Neural cell (in vitro differentiated cells): Measurements from ENCODE around the gene ZDHHC17.

Experiments used
- CTCF ChIP-seq: fragments of 450-650 bp; IDR thresholded peaks from 2 replicates; pipeline ENCODE4 v1.5.1; 2014; ENCODE audit warnings: antibody characterized with exemption, mild to moderate bottlenecking, moderate library complexity; ENCODE audit not compliant: poor library complexity, severe bottlenecking
- EZH2 ChIP-seq: fragments of 200-600, 300-800 bp; shearing (Covaris generic), sonication (generic); IDR thresholded peaks from 2 replicates; pipeline ENCODE4 v1.6.1; 2014; ENCODE audit warnings: antibody characterized with exemption, low read length, borderline replicate concordance, mild to moderate bottlenecking; ENCODE audit not compliant: insufficient read depth, poor library complexity, severe bottlenecking
- POLR2AphosphoS5 ChIP-seq: IDR thresholded peaks from 2 replicates; pipeline ENCODE4 v1.6.1; 2012
- SMC3 ChIP-seq: fragments of 450-650 bp; conservative IDR thresholded peaks from 2 replicates; pipeline ENCODE4 v1.6.1; 2014; ENCODE audit warnings: antibody characterized with exemption, mild to moderate bottlenecking, moderate library complexity; ENCODE audit not compliant: poor library complexity
- TF ChIP-seq, protein P1 (sequence below): IDR thresholded peaks from 2 replicates; pipeline ENCODE4 v1.6.1; 2012; ENCODE audit warnings: borderline replicate concordance

GRCh38 chr12:76781321-76781720, 17.4 kb downstream of the ZDHHC17 start:
- TF ChIP-seq EZH2 (no peak), SMC3 (no peak), CTCF (no peak), POLR2AphosphoS5 (no peak)
- TF ChIP-seq, protein P1, sequence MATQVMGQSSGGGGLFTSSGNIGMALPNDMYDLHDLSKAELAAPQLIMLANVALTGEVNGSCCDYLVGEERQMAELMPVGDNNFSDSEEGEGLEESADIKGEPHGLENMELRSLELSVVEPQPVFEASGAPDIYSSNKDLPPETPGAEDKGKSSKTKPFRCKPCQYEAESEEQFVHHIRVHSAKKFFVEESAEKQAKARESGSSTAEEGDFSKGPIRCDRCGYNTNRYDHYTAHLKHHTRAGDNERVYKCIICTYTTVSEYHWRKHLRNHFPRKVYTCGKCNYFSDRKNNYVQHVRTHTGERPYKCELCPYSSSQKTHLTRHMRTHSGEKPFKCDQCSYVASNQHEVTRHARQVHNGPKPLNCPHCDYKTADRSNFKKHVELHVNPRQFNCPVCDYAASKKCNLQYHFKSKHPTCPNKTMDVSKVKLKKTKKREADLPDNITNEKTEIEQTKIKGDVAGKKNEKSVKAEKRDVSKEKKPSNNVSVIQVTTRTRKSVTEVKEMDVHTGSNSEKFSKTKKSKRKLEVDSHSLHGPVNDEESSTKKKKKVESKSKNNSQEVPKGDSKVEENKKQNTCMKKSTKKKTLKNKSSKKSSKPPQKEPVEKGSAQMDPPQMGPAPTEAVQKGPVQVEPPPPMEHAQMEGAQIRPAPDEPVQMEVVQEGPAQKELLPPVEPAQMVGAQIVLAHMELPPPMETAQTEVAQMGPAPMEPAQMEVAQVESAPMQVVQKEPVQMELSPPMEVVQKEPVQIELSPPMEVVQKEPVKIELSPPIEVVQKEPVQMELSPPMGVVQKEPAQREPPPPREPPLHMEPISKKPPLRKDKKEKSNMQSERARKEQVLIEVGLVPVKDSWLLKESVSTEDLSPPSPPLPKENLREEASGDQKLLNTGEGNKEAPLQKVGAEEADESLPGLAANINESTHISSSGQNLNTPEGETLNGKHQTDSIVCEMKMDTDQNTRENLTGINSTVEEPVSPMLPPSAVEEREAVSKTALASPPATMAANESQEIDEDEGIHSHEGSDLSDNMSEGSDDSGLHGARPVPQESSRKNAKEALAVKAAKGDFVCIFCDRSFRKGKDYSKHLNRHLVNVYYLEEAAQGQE = no peak
